ENCODE data around the gene GPR152. TPM values are rescaled to one million over a fixed set of nuclear protein-coding genes. Genes with fewer than 3 reads are reported as not detected.
"Not testable (repeated sequence)": the region's sequence is repeated elsewhere in the genome, so short reads cannot be mapped to it uniquely, and the experiment has no call there.

GPR152 gene
- total RNA-seq, 1 experiment from 2014 or later: not detected

DNA sequence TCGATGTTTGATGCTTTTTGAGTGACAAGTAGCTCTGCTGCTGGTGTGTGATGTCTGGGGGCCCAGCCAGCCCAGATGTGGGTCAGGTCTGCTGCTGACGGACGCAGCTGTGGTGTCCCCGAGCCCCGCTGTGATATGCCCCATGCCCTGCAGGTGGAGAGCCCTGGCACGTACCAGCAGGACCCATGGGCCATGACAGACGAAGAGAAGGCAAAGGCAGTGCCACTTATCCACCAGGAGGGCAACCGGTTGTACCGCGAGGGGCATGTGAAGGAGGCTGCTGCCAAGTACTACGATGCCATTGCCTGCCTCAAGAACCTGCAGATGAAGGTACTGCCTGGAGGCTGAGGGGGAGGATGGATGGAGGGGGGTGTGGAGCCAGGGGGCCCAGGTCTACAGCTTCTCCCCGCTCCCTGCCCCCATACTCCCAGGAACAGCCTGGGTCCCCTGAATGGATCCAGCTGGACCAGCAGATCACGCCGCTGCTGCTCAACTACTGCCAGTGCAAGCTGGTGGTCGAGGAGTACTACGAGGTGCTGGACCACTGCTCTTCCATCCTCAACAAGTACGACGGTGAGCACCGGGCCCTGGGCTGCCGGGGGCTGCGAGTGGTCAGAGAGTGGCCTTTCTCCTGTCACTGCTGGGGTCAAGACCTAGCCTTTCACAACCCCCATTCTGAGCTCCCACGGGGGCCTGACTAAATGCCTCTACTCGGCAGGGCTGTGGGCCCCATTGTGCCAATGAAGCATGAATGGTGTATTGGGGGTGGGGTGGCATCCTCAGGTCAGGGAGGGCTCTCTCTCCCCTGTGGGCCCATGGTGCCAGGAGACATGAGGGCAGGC lies 37.6 kb upstream of the GPR152 start:
- DNase-seq (ENCODE audit: low spot score): no peak
- in situ Hi-C loops (cut with HindIII; ENCODE audit: low sequenced_read_pairs): no loop called here

DNA sequence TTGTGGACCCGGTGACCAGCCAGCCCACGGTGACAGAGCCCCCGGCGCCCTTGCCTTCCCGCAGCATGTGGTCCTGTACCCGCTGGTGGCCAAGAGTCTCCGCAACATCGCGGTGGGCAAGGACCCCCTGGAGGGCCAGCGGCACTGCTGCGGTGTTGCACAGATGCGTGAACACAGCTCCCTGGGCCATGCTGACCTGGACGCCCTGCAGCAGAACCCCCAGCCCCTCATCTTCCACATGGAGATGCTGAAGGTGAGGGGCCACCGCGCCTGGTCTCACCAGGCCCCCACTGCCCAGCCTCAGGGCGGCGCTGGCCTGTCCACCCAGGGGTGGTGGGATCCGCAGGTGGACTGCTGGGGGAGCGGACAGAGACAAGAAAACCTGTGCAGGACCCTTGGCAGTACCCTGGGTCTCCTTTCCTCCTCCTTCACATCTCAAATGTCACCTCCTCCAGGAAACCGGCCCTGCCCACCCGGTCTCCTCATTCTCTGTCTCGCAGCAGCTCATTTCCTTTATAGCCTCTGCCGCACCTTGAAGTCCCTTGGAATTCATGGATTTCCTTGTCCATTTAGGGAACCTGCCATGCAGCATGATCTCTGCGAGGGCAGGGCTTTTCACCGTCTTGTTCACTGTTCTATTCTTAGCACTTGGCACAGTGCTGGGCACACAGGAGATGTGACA lies 36.8 kb upstream of the GPR152 start:
- DNase-seq (ENCODE audit: low spot score): no peak

DNA sequence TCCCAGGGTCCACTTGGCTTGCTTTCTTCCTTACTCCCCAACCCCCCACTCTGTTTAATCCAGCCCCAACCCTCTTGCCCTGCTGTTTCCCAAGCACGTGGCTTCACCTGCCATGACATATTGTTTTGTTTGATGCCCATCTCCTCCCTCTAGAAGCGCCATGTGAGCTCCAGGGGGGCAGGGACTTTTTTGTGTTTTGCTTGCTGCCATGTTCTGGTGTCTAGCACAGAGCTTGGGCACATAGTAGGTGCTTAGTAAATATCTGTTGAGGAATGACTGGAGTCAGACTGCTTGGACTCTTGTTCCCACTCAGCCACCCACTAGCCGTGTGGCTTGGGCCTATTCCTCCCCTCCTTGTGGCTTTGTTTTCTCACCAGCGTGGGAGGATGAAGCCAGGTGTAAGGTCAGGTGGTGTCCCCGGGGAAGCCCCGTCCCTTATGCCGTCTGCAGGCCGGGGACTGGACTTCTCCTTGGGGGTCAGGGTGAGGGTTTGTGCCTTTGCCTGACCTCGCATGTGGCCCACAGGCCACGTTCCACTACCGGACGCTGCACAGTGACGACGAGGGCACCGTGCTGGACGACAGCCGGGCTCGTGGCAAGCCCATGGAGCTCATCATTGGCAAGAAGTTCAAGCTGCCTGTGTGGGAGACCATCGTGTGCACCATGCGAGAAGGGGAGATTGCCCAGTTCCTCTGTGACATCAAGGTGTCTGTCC lies 34.1 kb upstream of the GPR152 start:
- DNase-seq (ENCODE audit: low spot score): no peak
- in situ Hi-C loops (cut with HindIII; ENCODE audit: low sequenced_read_pairs): no loop called here

More for the DNA sequence above, 36.8 kb upstream of the GPR152 start:
- in situ Hi-C loops (cut with HindIII; ENCODE audit: low sequenced_read_pairs): no loop called here

DNA sequence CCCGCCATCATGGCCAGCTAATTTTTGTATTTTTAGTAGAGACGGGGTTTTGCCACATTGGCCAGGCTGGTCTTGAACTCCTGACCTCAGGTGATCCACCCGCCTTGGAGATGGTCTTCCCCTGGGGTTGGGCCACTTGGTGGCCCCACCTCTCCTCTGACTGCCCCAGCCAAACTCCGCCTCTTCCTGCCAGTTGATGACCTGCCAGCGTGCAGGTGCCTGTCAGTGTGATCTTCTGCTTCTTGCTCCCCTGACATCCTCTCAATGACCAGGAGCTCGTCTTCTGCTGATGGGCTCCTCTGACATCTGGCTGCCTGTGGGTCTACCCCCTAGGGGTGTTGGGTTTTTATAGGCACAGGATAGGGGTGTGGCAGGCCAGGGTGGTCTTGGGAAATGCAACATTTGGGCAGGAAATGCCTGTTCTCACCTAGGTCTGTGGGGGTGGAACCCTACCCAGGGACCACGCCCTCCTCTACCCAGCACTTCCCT lies 33.4 kb upstream of the GPR152 start:
- in situ Hi-C loops (cut with HindIII; ENCODE audit: low sequenced_read_pairs): not testable (repeated sequence)

DNA sequence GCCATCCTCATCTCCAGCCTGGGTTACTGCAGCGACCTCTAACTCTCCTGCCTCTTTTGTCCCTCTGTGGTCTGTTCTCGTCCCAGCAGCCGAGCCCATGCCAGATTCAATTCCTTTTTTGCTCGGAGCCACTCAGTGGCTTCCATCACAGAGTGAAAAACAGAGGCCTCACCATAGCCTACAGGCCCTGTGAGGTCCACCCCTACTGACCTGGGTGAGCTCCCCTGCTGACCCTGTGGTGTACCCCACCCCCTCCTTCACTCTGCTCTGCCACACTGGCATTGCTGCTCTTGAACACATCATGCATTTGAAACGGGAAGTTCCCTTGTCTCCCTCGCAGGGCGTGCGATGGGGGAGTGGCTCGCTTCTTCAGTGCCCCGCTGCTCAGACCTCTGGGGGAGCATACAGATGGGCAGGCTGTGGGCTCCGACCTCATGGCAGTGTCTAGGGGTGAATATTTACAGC lies 32.4 kb upstream of the GPR152 start:
- DNase-seq (ENCODE audit: low spot score): no peak
- in situ Hi-C loops (cut with HindIII; ENCODE audit: low sequenced_read_pairs): no loop called here

More for the DNA sequence above, 33.4 kb upstream of the GPR152 start:
- not testable (repeated sequence) for DNase-seq (ENCODE audit: low spot score)

- DNase-seq (ENCODE audit: low spot score): no peak
- in situ Hi-C loops (cut with HindIII; ENCODE audit: low sequenced_read_pairs): no loop called here
Observed at GRCh38 chr11:67483831-67484665, 31.5 kb upstream of the GPR152 start.

GRCh38 chr11:67482827-67483798 lies 30.6 kb upstream of the GPR152 start, which contains the start of gene AIP:
Gene AIP, plus strand, starts transcription at chr11:67483026. Its CDS starts 133 bp downstream, at chr11:67483159.
- peak; percentile 98 for DNase-seq (ENCODE audit: low spot score)
- in situ Hi-C loops (cut with HindIII; ENCODE audit: low sequenced_read_pairs): no loop called here

GRCh38 chr11:67482275-67482826 lies 29.8 kb upstream of the GPR152 start:
- in situ Hi-C loops (cut with HindIII; ENCODE audit: low sequenced_read_pairs): no loop called here
- no peak for DNase-seq (ENCODE audit: low spot score)

- in situ Hi-C loops (cut with HindIII; ENCODE audit: low sequenced_read_pairs); DNase-seq (ENCODE audit: low spot score): not testable (repeated sequence)
Observed at GRCh38 chr11:67477344-67478050, 25.0 kb upstream of the GPR152 start.

DNA sequence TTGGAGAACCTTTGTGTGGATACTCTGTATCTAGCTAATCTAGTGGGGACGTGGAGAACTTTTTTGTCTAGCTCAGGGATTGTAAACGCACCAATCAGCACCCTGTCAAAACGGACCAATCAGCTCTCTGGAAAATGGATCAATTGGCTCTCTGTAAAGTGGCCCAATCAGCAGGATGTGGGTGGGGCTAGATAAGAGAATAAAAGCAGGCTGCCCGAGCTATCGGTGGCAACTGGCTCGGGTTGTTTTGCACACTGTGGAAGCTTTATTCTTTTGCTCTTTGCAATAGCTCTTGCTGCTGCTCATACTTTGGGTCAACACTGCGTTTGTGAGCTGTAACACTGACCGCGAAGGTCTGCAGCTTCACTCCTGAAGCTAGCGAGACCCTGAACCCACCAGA lies 24.2 kb upstream of the GPR152 start:
- DNase-seq (ENCODE audit: low spot score); in situ Hi-C loops (cut with HindIII; ENCODE audit: low sequenced_read_pairs): not testable (repeated sequence)

GRCh38 chr11:67472882-67473281 lies 20.4 kb upstream of the GPR152 start:
- in situ Hi-C loops (cut with HindIII; ENCODE audit: low sequenced_read_pairs): no loop called here
- DNase-seq (ENCODE audit: low spot score): no peak

- no peak for DNase-seq (ENCODE audit: low spot score)
- in situ Hi-C loops (cut with HindIII; ENCODE audit: low sequenced_read_pairs): no loop called here
Observed at GRCh38 chr11:67470337-67471002, 17.9 kb upstream of the GPR152 start.

- in situ Hi-C loops (cut with HindIII; ENCODE audit: low sequenced_read_pairs): no loop called here
- DNase-seq (ENCODE audit: low spot score): no peak
Observed at GRCh38 chr11:67469508-67469811, 16.9 kb upstream of the GPR152 start.

DNA sequence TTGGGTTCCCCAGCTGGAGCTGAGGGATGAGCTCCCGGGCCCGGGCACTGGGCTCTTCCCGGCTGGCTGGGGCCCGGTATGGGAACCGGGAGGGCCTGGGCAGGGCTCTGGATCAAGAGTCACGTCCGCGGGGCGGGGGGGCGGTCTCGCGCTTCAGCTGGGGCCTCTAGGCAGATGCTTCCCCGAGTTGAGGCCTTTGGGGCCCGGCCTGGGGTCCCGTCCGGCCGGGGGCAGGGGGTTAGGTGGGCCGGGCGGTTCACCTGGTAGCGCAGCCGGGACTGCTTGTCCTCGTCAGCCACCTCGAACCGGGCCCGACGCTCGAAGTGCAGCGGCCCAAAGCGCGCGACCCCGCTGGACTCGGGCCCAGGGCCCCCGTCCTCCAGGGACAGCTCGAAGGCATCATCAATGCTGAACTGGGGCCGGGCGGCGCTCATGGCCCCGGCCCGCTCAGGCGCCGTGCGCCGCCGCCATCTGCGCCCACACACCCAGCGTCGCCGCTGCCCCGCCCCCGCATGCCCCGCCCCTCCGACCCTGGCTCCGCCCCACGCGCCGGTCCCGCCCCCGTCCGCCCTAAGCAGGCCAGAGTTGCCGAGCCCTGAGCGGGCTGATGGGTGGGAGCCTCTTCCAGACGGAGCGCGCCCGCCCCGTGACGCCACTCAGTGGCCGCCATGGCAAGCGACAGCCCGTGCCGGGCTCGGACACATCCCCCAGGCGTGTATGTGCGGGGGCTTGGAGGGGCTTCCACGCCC lies 16.4 kb upstream of the GPR152 start, which contains the start of gene TMEM134:
Gene TMEM134 (minus strand): TSS at position 493 of the 749 bp plus-strand sequence. CDS start 59 bp downstream, at position 434.
- in situ Hi-C loops (cut with HindIII; ENCODE audit: low sequenced_read_pairs): no loop called here
- peak; percentile 94 for DNase-seq (ENCODE audit: low spot score)

GRCh38 chr11:67468456-67468758 lies 15.9 kb upstream of the GPR152 start:
- in situ Hi-C loops (cut with HindIII; ENCODE audit: low sequenced_read_pairs): no loop called here
- DNase-seq (ENCODE audit: low spot score): no peak

- in situ Hi-C loops (cut with HindIII; ENCODE audit: low sequenced_read_pairs): no loop called here
- peak; percentile 67 for DNase-seq (ENCODE audit: low spot score)
Observed at GRCh38 chr11:67468056-67468455, 15.5 kb upstream of the GPR152 start.

Measured in G401 (cell line).